GM19023 (cell line): ENCODE results near the gene CCDC88C.

ENCODE experiments used
- ATAC-seq: cut with Tn5 transposase; IDR thresholded peaks from one replicate; pipeline ENCODE4 v1.9.1; 2021; ENCODE audit warnings: mild to moderate bottlenecking, moderate library complexity; ENCODE audit not compliant: unreplicated experiment

Gene CCDC88C

DNA sequence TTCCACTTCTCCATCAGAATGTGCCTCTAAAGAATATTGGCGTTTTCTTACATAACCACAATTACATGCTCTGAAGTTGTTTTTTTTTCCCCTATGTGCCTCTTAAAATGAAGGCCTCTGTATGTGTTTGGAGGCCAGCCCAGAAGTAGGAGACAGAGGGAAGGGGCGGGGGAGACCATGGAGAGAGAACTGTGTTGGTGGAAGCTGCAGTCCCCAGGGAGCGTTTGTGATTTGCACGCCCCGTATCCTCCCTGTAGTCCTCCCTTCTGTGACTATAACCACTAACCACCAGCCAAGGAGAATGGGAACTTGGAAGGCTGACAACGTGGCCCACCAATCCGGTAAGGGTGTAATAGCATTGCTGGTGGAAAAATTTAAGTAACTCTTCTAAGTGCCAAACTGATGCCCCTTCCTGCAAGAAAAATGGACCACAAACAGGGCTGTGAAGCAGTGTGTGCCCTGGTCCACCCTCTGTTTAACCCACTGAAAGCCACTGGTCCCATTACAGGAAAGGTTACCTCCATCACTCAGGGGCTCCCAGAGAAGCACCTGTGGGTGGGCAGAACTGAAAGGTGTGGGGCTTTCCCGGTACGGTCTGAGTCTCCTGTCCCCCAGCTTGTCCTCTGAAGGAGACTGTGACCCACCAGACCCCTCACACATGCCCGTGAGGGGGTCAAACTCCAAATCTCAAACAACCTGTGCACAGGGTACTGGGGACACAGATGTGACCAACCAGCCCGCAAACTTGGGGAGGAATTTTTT is 36.8 kb downstream of the CCDC88C start:
- ATAC-seq = no peak

DNA sequence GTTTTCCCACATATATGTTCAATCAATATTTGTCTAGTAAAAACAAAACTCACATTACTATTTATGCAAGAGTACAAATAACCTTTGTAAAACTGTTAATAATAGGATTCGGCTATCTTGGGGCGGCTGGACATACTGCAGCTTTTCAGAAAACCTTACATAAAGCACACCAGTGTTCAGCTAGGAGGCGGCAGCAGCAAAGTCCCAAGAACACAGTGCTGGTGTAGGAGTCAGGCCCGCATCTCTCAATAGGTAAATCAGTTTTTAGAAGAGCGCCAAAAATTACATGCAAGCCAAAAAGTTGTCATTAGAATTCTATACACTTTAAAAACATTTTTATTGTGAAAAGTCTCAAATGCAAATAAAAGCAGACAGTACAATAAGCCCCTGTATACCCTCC is 37.5 kb downstream of the CCDC88C start:
- ATAC-seq = no peak

GRCh38 chr14:91379579-91379932 is 38.1 kb downstream of the CCDC88C start:
- no peak for ATAC-seq

GRCh38 chr14:91378930-91379578 is 38.6 kb downstream of the CCDC88C start:
- ATAC-seq = no peak

- ATAC-seq = no peak
Observed at GRCh38 chr14:91377700-91378652, 39.6 kb downstream of the CCDC88C start.

GRCh38 chr14:91376547-91377477 is 40.8 kb downstream of the CCDC88C start:
- no peak for ATAC-seq

DNA sequence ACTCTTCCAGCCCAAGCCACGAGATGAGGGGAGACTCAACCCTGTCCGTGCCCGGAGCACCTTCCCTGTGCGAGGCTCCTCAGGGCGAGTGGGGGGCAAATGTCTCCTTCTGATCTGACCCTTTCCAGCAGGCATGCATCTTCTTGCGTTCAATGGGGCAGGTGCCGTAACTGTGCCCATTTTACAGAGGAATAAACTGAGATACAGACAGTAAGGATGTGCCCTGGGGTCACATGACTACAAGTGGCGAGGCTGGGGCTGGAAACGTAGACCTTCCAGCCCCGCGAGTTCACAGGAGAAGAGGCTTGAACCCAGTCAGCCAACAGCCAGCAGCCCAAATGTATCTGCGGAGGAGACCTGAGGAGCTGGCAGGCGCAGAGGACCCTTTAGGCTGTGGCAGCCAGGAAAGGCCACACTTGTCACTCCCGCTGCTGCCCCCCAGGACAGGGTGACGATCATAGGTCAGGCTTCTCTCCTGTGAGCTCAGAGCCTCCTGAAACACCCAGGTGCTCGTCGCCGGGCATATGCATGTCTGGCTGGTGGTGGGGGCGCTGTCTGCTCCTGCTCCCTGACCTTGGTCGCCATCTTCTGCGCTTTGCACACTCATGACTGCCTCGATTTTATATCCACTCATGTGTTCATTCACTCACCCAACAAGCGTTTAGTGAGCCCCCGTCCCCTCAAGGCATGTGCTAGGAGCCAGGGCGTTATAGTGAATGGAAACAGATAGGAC is 41.7 kb downstream of the CCDC88C start:
- ATAC-seq = no peak

GRCh38 chr14:91374879-91375702 is 42.5 kb downstream of the CCDC88C start:
- no peak for ATAC-seq

DNA sequence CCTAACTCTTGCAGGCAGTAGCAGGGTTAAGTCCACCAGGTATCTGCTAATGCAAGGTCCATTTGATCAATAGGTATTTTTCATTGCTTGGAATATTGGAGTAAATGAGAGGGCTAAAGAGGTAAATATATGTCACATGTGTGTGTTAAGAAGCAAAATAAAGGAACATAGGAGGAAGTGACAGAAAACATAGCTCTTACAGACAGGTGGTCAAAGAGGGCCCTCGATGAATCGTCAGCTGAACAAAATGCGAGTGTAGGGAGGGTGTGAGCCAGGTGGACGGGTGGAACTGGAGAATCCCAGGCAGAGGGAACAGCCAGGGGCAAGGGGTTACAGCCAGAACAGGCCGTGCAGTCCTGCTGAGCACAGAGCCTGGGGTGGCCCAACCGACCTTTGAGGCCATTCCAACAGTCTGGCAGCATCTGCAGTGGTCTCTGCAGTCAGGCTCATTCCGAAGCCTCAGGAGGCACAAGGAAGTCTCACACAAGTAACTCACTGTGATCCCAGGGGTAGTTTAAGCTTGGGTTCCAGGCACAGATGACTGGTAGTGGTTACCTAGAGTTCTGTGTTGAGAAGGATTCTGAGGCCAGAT is 43.2 kb downstream of the CCDC88C start:
- ATAC-seq = no peak

DNA sequence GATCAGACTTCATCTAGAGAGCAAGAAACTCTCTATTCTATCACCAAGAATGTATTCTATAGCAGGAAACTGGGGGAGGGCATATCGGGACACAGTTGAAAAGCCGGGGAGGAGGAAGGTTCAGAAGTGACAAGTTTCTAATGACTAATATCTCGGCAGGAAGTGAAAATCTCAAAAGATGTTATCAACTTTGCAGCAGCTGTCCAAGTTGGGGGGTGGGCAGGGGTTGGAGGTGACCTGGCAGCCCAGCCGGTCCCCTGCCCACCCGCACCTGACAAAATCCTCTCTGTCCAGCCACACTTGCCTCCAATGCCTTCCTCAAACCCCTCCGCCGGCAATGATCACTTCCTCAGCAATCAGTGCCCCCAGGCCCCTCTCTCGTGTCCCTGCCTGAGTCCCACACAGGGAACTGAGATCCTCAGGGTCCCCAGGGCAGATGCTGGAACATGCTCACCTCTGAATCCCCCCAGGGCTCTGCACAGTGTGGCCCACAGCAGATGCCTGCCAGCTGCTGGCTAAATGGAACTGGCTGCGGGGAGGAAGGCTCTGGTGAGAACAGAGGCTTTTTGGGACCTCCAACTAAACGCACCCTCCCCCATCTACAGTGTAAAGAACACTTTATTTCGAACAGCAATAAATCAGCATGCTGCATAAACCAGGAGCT is 43.9 kb downstream of the CCDC88C start:
- ATAC-seq = peak; percentile 58

DNA sequence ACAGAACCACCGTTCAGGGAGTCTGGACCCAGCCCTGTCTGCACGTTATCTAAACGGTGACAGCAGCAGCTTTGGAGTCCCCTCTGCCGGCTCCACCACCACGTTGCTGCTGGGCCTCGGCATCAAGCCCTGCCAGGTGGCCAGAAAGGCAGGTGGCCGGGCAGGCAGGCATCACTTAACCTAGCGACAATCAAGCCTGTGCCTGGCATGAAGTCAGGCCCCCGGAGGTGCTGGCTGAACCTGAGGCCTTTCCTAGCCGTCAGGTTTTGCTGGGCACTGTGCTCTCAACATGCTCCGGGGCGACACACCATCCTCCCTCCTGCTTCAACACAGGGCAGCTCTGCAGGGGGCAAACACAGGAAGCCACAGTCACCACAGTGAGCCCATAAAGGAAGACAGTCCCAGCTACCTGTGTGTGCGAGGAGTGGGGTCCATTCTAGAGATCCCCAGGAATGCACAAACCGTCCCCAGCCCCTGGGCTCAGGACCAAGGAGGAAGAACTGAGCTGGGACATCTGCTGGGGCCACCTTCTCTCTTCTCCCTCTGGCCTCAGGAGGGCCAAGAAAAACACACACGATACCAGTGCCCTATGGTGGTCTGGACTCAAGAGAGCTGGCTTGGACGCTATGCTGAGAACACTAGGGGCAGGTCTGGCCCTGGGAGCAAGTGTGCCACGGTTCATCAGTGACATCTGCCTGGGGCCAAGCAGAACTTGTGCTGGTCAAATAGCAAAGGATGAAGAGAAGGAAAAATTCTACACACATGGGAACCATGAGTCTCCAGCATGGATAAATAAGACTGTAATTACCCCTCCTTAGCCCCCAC is 44.7 kb downstream of the CCDC88C start:
- ATAC-seq = no peak

DNA sequence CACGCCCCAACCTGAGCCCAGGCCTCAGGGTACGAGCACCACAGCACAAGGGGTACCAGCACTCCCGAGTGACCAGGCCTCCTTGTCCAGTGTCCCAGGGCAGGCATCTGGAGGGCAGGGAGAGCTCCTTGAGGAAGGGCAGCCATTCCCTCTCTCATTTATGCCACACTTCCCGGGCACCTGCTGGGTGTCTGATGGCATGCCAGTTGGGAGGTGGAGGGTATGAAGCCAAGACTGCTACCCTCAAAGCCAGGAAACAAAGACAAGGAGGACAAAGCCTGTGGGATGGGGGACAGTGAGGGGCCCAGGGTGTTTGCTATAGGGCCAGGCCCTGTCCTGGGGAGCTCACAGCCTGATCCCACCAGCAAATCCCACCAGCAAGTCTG is 45.6 kb downstream of the CCDC88C start:
- no peak for ATAC-seq

DNA sequence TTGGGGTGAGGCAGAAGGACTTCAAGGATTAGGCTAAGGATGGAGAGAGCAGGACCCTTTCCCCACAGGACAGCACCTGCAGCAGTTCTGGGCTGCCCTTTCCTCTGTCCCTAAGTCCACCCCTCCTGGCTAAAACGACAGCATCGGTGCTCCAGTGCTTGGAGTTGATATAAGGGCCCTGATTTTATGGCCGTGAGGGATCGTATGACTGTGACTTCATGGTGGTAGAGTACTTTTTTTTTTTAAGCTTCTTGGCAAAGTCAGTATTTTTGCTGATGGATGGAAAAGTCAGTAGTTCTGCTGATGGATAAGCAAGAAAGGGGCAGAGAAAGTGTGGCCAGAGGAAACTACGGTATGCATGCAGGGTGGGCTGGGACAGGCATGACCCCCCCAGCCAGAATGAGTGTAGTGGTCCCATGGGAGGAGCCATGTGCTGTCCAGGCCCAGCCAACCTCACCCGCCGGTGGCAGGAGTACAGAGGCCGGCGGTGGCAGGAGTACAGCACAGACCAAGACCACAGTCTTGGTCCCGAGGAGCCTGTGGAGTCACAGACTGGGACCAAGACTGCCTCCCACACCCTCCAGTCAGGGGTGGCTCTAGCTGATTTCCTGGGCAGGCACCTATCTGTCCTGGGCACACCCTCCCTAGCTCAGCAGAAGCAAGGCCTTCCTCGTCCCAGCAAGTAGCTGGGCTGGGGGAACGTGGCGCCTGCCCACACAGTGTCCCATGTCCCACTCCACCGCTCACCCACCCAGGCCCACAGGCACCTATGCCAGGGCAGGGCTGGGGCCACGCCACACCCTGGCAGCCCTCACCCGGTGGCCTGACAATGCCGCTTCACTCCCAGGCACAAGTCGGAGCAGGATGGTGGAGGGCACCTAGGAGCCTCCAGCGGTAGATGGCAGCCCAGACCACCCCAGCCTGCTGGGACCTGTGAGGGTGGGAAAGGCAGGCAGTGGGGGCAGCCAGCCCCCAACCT is 46.3 kb downstream of the CCDC88C start:
- no peak for ATAC-seq

DNA sequence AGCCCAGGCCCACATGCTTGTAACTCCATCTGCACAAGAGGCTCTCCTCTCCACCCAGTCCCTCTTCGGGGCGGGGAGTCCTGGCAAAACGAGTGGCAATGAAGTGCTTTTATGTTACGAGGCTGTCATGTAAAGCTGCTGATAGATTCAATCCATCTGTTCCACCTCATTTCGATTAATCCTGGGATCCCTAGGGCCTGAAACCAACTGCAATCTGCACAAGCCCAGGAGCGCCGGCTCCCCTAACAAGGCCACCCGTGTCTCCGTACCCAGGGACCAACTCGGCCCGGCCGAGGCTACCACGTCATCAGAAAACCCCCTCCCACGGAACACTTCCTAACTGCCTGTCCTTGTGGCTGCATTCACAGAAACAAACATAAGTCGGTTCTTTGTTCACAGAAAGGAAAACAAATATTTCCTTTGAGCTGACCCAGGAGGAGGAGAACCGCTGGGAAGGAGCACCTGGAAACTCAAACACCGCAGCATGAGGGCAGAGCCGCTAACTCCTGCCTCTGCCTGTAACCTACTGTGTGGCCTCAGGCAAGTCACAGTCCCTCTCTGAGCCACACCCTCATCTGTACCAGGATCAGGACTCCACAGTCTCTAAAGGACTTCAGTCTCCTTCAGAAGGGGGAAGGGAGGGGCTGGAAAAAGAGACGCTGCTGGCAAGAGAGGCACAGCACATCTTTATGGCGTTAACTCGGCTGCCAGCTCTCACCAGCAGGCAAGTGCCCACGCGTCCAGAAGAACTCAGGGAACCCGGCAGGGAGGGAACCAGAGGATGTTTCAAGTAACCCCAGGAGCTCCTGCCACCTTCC is 47.8 kb downstream of the CCDC88C start:
- no peak for ATAC-seq

GRCh38 chr14:91368776-91369416 is 48.7 kb downstream of the CCDC88C start:
- no peak for ATAC-seq
